OCI-LY3 (cell line): ENCODE results near the gene ACVRL1.

Experiments used
- H2AFZ ChIP-seq: fragments of 200-600, 300-600 bp; shearing (Covaris generic); 2 replicates; pipeline ENCODE4 v1.6.0; 2014; ENCODE audit warnings: antibody characterized with exemption, low read depth, low read length
- H3K27ac ChIP-seq: fragments of 200-600, 300-600 bp; sonication (generic); 2 replicates; pipeline ENCODE4 v1.5.1; 2014; ENCODE audit warnings: mild to moderate bottlenecking, low read length, moderate library complexity, mixed read lengths
- H3K27me3 ChIP-seq: fragments of 200-600, 300-600 bp; sonication (generic); 2 replicates; pipeline ENCODE4 v1.6.1; 2014; ENCODE audit warnings: low read depth, low read length, mixed read lengths
- H3K36me3 ChIP-seq: fragments of 200-600, 300-600 bp; sonication (generic); replicated peaks from 2 replicates; pipeline ENCODE3; 2014; ENCODE audit warnings: low read depth, low read length, mixed read lengths
- H3K4me1 ChIP-seq: fragments of 300-600, 200-600 bp; sonication (generic); 2 replicates; pipeline ENCODE4 v1.6.1; 2014; ENCODE audit warnings: low read length, mixed read lengths
- H3K4me2 ChIP-seq: fragments of 200-600, 300-600 bp; sonication (generic); 2 replicates; pipeline ENCODE4 v1.6.1; 2014; ENCODE audit warnings: low read length, mixed read lengths
- H3K4me3 ChIP-seq: fragments of 300-600, 200-600 bp; sonication (generic); 2 replicates; pipeline ENCODE4 v1.5.1; 2014; ENCODE audit warnings: antibody characterized with exemption, mild to moderate bottlenecking, low read length, moderate library complexity
- H3K79me2 ChIP-seq: fragments of 300-600, 200-600 bp; shearing (Covaris generic); 2 replicates; pipeline ENCODE4 v1.6.1; 2014; ENCODE audit warnings: mild to moderate bottlenecking, low read length, mixed read lengths
- H3K9ac ChIP-seq: fragments of 300-600, 200-600 bp; shearing (Covaris generic); 2 replicates; pipeline ENCODE4 v1.6.0; 2014; ENCODE audit warnings: mild to moderate bottlenecking, low read length, moderate library complexity
- H3K9me3 ChIP-seq: fragments of 200-600, 300-600 bp; shearing (Covaris generic); 2 replicates; pipeline ENCODE4 v1.6.1; 2014; ENCODE audit warnings: low read length, mixed read lengths; ENCODE audit not compliant: insufficient read depth
- H4K20me1 ChIP-seq: fragments of 200-600, 300-600 bp; sonication (generic); 2 replicates; pipeline ENCODE4 v1.6.1; 2016; ENCODE audit warnings: low read length, mixed read lengths; ENCODE audit not compliant: insufficient read depth
- CTCF ChIP-seq: fragments of 200-600, 300-600 bp; sonication (generic); IDR thresholded peaks from 2 replicates; pipeline ENCODE4 v1.5.1; 2014; ENCODE audit warnings: antibody characterized with exemption, low read length, low read depth
- EZH2phosphoT487 ChIP-seq: fragments of 200-600 bp; shearing (Covaris generic); IDR thresholded peaks from 2 replicates; pipeline ENCODE4 v1.6.1; 2018; ENCODE audit warnings: antibody characterized with exemption, mixed run types, low read depth

ACVRL1 gene

GRCh38 chr12:51898937-51899336 is 8.4 kb upstream of the ACVRL1 start:
- Histone ChIP-seq H3K4me1 (no peaks in the 10 kb centered on the region), H3K27ac (no peak overlapping the region), H3K4me2 (no peak overlapping the region), H3K9me3 (no peaks in the 10 kb centered on the region), H4K20me1 (no peaks in the 10 kb centered on the region), H3K79me2 (no peaks in the 10 kb centered on the region), H2AFZ (no peak overlapping the region), H3K9ac (no peak overlapping the region), H3K36me3 (no peaks in the 10 kb centered on the region), H3K4me3 (no peak overlapping the region), H3K27me3 (peaks cover 21% of the 10 kb centered on the region)
- TF ChIP-seq EZH2phosphoT487, result no peak
- TF ChIP-seq CTCF, result no peak

GRCh38 chr12:51900323-51900889 is 6.9 kb upstream of the ACVRL1 start:
- Histone ChIP-seq H3K4me3 (no peak overlapping the region), H3K4me2 (no peak overlapping the region), H3K9me3 (no peaks in the 10 kb centered on the region), H3K79me2 (no peaks in the 10 kb centered on the region), H2AFZ (no peak overlapping the region), H3K4me1 (no peaks in the 10 kb centered on the region), H3K9ac (no peak overlapping the region), H3K27ac (no peak overlapping the region), H3K27me3 (peaks cover 29% of the 10 kb centered on the region), H3K36me3 (no peaks in the 10 kb centered on the region), H4K20me1 (no peaks in the 10 kb centered on the region)
- TF ChIP-seq EZH2phosphoT487 (no peak), CTCF (no peak)

GRCh38 chr12:51901121-51901817 is 6.0 kb upstream of the ACVRL1 start:
- TF ChIP-seq CTCF (no peak), EZH2phosphoT487 (no peak)
- Histone ChIP-seq H3K4me1 (no peaks in the 10 kb centered on the region), H3K4me2 (no peak overlapping the region)

GRCh38 chr12:51901881-51902280 is 5.4 kb upstream of the ACVRL1 start:
- Histone ChIP-seq H3K36me3 (no peaks in the 10 kb centered on the region), H3K9me3 (no peaks in the 10 kb centered on the region), H4K20me1 (no peaks in the 10 kb centered on the region), H3K9ac (no peak overlapping the region), H3K4me2 (no peak overlapping the region), H2AFZ (no peak overlapping the region), H3K27ac (no peak overlapping the region), H3K4me3 (no peak overlapping the region), H3K79me2 (no peaks in the 10 kb centered on the region), H3K27me3 (peaks cover 33% of the 10 kb centered on the region), H3K4me1 (no peaks in the 10 kb centered on the region)
- no peak for TF ChIP-seq EZH2phosphoT487
- no peak for TF ChIP-seq CTCF

More at GRCh38 chr12:51901121-51901817, 6.0 kb upstream of the ACVRL1 start:
- Histone ChIP-seq H3K79me2 (no peaks in the 10 kb centered on the region), H4K20me1 (no peaks in the 10 kb centered on the region), H3K9me3 (no peaks in the 10 kb centered on the region), H3K27ac (no peak overlapping the region), H2AFZ (no peak overlapping the region), H3K36me3 (no peaks in the 10 kb centered on the region), H3K4me3 (no peak overlapping the region), H3K27me3 (peaks cover 37% of the 10 kb centered on the region), H3K9ac (no peak overlapping the region)
